Measurements from ENCODE around the gene NT5DC4. TPM values are rescaled to one million over a fixed set of nuclear protein-coding genes. Genes with fewer than 3 reads are reported as not detected.

The NT5DC4 gene
- total RNA-seq, 1 experiment from 2014 or later, result 0.22 TPM

DNA sequence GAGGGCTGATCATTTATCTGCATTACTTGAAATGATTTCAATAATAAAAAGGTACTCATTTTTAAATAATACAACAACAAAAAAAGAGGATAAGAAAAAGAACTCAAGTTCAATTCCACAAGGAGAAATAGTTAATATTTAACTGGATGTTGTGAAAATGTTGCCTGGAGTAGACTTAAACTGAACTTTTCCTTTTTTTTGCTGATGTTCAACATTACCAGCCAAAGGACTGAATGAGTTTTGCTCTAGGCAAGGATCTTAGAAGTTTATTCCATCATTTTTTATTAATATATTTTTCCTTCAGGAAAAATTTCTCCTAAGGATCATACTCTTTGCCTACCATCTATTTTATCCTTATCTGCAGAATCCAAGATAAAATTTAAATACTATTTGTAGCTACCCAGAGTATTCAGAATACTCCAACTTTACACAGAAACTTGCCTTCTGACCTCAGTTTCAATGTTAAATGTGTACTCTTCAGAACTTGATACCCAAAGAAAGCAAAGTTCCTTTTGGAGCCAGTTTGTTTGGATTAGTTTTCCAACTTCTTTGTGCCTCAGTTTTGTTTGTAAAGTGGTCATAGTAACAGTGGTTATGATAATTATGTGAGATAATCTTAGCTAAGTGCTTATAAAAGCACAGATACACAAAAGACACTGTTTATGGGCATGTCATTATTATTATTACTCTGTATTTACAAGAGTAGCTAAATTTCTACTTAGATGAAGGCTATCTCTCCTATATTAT, 30.8 kb downstream of the NT5DC4 start:
- Histone ChIP-seq H3K4me1 (ENCODE audit: control insufficient read depth in 1 of 2, insufficient read depth in 2 of 2, low read length in 2 of 2) (no peaks in the 10 kb centered on the region), H3K4me3 (replicated peaks in 1 of 2; ENCODE audit: low read depth in 1 of 2, low read length in 2 of 2) (no peak overlapping the region), H3K27me3 (ENCODE audit: insufficient read depth, low read length) (no peaks in the 10 kb centered on the region), H4K20me1 (ENCODE audit: insufficient read depth) (no peaks in the 10 kb centered on the region), H3K27ac (ENCODE audit: low read depth, low read length) (no peak overlapping the region), H3K9me3 (ENCODE audit: control insufficient read depth in 1 of 2, insufficient read depth in 1 of 2, low read depth in 1 of 2, low read length in 2 of 2) (no peaks in the 10 kb centered on the region), H3K9ac (ENCODE audit: low read length) (no peak overlapping the region), H3K36me3 (ENCODE audit: control insufficient read depth in 1 of 2, insufficient read depth in 2 of 2, low read length in 2 of 2) (peaks cover 22 to 39% of the 10 kb centered on the region in 2 experiments), H3K79me2 (ENCODE audit: insufficient read depth, low read length) (peaks cover 33% of the 10 kb centered on the region), H2AFZ (ENCODE audit: low read depth, low read length, poor library complexity, severe bottlenecking) (no peak overlapping the region), H3K9me2 (ENCODE audit: insufficient read depth) (no peaks in the 10 kb centered on the region), H3K4me2 (ENCODE audit: low read length) (no peak overlapping the region)
- POLR2A ChIA-PET, result no interaction called here
- no TSS peak for BruUV-seq (replicated peaks)
- intact Hi-C loops (cut with micrococcal nuclease), result no loop called here
- CTCF ChIA-PET, result interaction anchor here (1.0 to 5.8 kb wide), 3 partner anchors 13 to 207 kb away, joined by 3 to 86 read pairs (median 3); partner anchors contain the start of gene CKAP2L
- no peak for DNase-seq (ENCODE audit: low read depth, low spot score)
- ATAC-seq, result no peak
- TF ChIP-seq ZNF274 (IDR thresholded peaks at IDR 0.05; ENCODE audit: low read depth, low read length) (no peak), EZH2 (IDR thresholded peaks at IDR 0.05) (no peak), CEBPB (IDR thresholded peaks at IDR 0.05; ENCODE audit: low read depth) (no peak), FOSL1 (IDR thresholded peaks at IDR 0.05; ENCODE audit: low read depth) (no peak), EZH2phosphoT487 (IDR thresholded peaks at IDR 0.05; ENCODE audit: borderline replicate concordance) (no peak), POLR2A (IDR thresholded peaks at IDR 0.05; ENCODE audit: borderline replicate concordance, extremely low read depth, insufficient read depth, insufficient read length) (no peak), ZFX (IDR thresholded peaks at IDR 0.05) (no peak), MAX (IDR thresholded peaks at IDR 0.05) (no peak), CBX3 (IDR thresholded peaks at IDR 0.05; ENCODE audit: low read depth) (no peak)
- TF ChIP-seq, protein P1, sequence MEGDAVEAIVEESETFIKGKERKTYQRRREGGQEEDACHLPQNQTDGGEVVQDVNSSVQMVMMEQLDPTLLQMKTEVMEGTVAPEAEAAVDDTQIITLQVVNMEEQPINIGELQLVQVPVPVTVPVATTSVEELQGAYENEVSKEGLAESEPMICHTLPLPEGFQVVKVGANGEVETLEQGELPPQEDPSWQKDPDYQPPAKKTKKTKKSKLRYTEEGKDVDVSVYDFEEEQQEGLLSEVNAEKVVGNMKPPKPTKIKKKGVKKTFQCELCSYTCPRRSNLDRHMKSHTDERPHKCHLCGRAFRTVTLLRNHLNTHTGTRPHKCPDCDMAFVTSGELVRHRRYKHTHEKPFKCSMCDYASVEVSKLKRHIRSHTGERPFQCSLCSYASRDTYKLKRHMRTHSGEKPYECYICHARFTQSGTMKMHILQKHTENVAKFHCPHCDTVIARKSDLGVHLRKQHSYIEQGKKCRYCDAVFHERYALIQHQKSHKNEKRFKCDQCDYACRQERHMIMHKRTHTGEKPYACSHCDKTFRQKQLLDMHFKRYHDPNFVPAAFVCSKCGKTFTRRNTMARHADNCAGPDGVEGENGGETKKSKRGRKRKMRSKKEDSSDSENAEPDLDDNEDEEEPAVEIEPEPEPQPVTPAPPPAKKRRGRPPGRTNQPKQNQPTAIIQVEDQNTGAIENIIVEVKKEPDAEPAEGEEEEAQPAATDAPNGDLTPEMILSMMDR (IDR thresholded peaks at IDR 0.05 in 2 of 3, conservative IDR thresholded peaks at IDR 0.05 in 1 of 3; ENCODE audit: borderline replicate concordance in 1 of 3, insufficient read depth in 1 of 3, low read depth in 2 of 3, low read length in 2 of 3), result no peak
- TF ChIP-seq, protein P2, sequence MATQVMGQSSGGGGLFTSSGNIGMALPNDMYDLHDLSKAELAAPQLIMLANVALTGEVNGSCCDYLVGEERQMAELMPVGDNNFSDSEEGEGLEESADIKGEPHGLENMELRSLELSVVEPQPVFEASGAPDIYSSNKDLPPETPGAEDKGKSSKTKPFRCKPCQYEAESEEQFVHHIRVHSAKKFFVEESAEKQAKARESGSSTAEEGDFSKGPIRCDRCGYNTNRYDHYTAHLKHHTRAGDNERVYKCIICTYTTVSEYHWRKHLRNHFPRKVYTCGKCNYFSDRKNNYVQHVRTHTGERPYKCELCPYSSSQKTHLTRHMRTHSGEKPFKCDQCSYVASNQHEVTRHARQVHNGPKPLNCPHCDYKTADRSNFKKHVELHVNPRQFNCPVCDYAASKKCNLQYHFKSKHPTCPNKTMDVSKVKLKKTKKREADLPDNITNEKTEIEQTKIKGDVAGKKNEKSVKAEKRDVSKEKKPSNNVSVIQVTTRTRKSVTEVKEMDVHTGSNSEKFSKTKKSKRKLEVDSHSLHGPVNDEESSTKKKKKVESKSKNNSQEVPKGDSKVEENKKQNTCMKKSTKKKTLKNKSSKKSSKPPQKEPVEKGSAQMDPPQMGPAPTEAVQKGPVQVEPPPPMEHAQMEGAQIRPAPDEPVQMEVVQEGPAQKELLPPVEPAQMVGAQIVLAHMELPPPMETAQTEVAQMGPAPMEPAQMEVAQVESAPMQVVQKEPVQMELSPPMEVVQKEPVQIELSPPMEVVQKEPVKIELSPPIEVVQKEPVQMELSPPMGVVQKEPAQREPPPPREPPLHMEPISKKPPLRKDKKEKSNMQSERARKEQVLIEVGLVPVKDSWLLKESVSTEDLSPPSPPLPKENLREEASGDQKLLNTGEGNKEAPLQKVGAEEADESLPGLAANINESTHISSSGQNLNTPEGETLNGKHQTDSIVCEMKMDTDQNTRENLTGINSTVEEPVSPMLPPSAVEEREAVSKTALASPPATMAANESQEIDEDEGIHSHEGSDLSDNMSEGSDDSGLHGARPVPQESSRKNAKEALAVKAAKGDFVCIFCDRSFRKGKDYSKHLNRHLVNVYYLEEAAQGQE (IDR thresholded peaks at IDR 0.05; ENCODE audit: low read depth), result no peak
- RAD21 ChIA-PET (ENCODE audit: low non-redundant PET in 1 of 2, low total read pairs in 2 of 2, uncharacterized antibody in 2 of 2, unreplicated experiment in 2 of 2), result no interaction called here
